Vagina (tissue), 2 donors: ENCODE results near the gene USP2. TPM values are rescaled to one million over a fixed set of nuclear protein-coding genes. Genes with fewer than 3 reads are reported as not detected.

Experiments
- DNase-seq, 2 donors: peaks; one replicate each; pipeline ENCODE4 v3.0.0-alpha.2; 2017; ENCODE audit errors: extremely low spot score in 2 of 2
- H3K27ac ChIP-seq: fragments of 200-600 bp; sonication (generic); one replicate; pipeline ENCODE4 v1.5.1; 2019
- H3K27me3 ChIP-seq: fragments of 200-600 bp; sonication (generic); one replicate; pipeline ENCODE4 v1.5.1; 2019
- H3K36me3 ChIP-seq, 2 donors: fragments of 200-600 bp; sonication (generic); one replicate each; pipeline ENCODE4 v1.5.1; 2017 to 2019
- H3K4me1 ChIP-seq: fragments of 200-600 bp; sonication (generic); one replicate; pipeline ENCODE4 v1.5.1; 2019
- H3K4me3 ChIP-seq, 2 donors: fragments of 200-600 bp; sonication (generic); 1 replicate in 1 of 2; 2 replicates in 1 of 2; pipeline ENCODE4 v1.5.1; 2016 to 2019
- H3K9me3 ChIP-seq: fragments of 200-600 bp; sonication (generic); one replicate; pipeline ENCODE4 v1.5.1; 2019
- CTCF ChIP-seq, 3 experiments: fragments of 450-650 bp in 2 of 3; fragments of 200-600 bp in 1 of 3; sonication (generic) in 1 of 3; IDR thresholded peaks; one replicate each; pipeline ENCODE4 v1.5.1; 2017 to 2019; ENCODE audit warnings: antibody characterized with exemption in 3 of 3, mild to moderate bottlenecking in 2 of 3, moderate library complexity in 2 of 3
- POLR2A ChIP-seq, 2 donors: fragments of 450-650 bp; IDR thresholded peaks; one replicate each; pipeline ENCODE4 v1.6.1; 2017; ENCODE audit warnings: antibody characterized with exemption in 2 of 2, mild to moderate bottlenecking in 2 of 2, moderate library complexity in 2 of 2
- POLR2AphosphoS5 ChIP-seq, 2 donors: sonication (generic); formaldehyde crosslinking; IDR thresholded peaks; one replicate each; pipeline ENCODE4 v1.9.0; 2017; ENCODE audit warnings: antibody characterized with exemption in 2 of 2, mild to moderate bottlenecking in 2 of 2, low read depth in 1 of 2; ENCODE audit not compliant: insufficient read depth in 1 of 2
- intact Hi-C: fragments of 100-400 bp; cut with DNase I; formaldehyde crosslinking; loops from one replicate; pipeline ENCODE4 v1.15.1; 2023
- total RNA-seq: library from RNA; depleted of rRNA; stranded (reverse); fragments of >200 nt; gene quantifications from one replicate; pipeline ENCODE4 v1.2.3, GENCODE V29; 2016

The USP2 gene
- total RNA-seq, 1 donor from 2014 or later, result 2.5 TPM

- peaks cover 68% of the 10 kb centered on the region for H3K4me1 ChIP-seq
- peak overlapping the region; percentile 79 for H3K27ac ChIP-seq
- H3K4me3 ChIP-seq, result no peak overlapping the region
- peak in 1 of 2 donors; percentile 20 for TF ChIP-seq POLR2AphosphoS5 (IDR thresholded peaks at IDR 0.05; ENCODE audit: insufficient read depth in 1 of 2, low read depth in 1 of 2)
- TF ChIP-seq CTCF (IDR thresholded peaks at IDR 0.05), result no peak
- no peaks in the 10 kb centered on the region for H3K27me3 ChIP-seq
- no peaks in the 10 kb centered on the region for H3K9me3 ChIP-seq
- intact Hi-C loops, result no loop called here
- no peak for DNase-seq
- no peaks in the 10 kb centered on the region for H3K36me3 ChIP-seq
These were observed 16.4 kb downstream of the USP2 start for GRCh38 chr11:119365071-119365591.

- Histone ChIP-seq H3K27me3 (no peaks in the 10 kb centered on the region), H3K9me3 (no peaks in the 10 kb centered on the region), H3K36me3 (no peaks in the 10 kb centered on the region), H3K4me1 (peaks cover 57% of the 10 kb centered on the region), H3K27ac (peak overlapping the region; percentile 79), H3K4me3 (peak overlapping the region; percentile 41 to 67)
- intact Hi-C loops, result no loop called here
- TF ChIP-seq POLR2AphosphoS5 (IDR thresholded peaks at IDR 0.05; ENCODE audit: insufficient read depth in 1 of 2, low read depth in 1 of 2) (no peak), POLR2A (IDR thresholded peaks at IDR 0.05) (peak in 1 of 2 donors; percentile 41)
- no peak for DNase-seq
These were observed 17.5 kb downstream of the USP2 start for GRCh38 chr11:119363851-119364590.

- peak overlapping the region; percentile 41 to 67 for H3K4me3 ChIP-seq
- intact Hi-C loops, result no loop called here
- H3K27me3 ChIP-seq, result no peaks in the 10 kb centered on the region
- DNase-seq, result no peak
- peaks cover 50% of the 10 kb centered on the region for H3K4me1 ChIP-seq
- H3K27ac ChIP-seq, result peak overlapping the region; percentile 79
- no peaks in the 10 kb centered on the region for H3K9me3 ChIP-seq
- H3K36me3 ChIP-seq, result no peaks in the 10 kb centered on the region
- no peak for TF ChIP-seq POLR2A (IDR thresholded peaks at IDR 0.05)
- no peak for TF ChIP-seq CTCF (IDR thresholded peaks at IDR 0.05)
- TF ChIP-seq POLR2AphosphoS5 (IDR thresholded peaks at IDR 0.05; ENCODE audit: insufficient read depth in 1 of 2, low read depth in 1 of 2), result no peak
These were observed 18.2 kb downstream of the USP2 start for GRCh38 chr11:119363081-119363850.

- Histone ChIP-seq H3K27ac (peak overlapping the region; percentile 79), H3K27me3 (no peaks in the 10 kb centered on the region), H3K36me3 (no peaks in the 10 kb centered on the region), H3K4me1 (peaks cover 44% of the 10 kb centered on the region), H3K4me3 (peak overlapping the region in 1 of 2 donors; percentile 41), H3K9me3 (no peaks in the 10 kb centered on the region)
- TF ChIP-seq POLR2AphosphoS5 (IDR thresholded peaks at IDR 0.05; ENCODE audit: insufficient read depth in 1 of 2, low read depth in 1 of 2), result no peak
- no peak for TF ChIP-seq CTCF (IDR thresholded peaks at IDR 0.05)
- TF ChIP-seq POLR2A (IDR thresholded peaks at IDR 0.05), result no peak
- DNase-seq, result no peak
- intact Hi-C loops, result no loop called here
These were observed 18.8 kb downstream of the USP2 start for GRCh38 chr11:119362741-119363080.

- no peak for DNase-seq
- Histone ChIP-seq H3K27me3 (no peaks in the 10 kb centered on the region), H3K4me3 (peak overlapping the region in 1 of 2 donors; percentile 41), H3K9me3 (no peaks in the 10 kb centered on the region), H3K36me3 (no peaks in the 10 kb centered on the region), H3K27ac (peak overlapping the region; percentile 79), H3K4me1 (peaks cover 39% of the 10 kb centered on the region)
- intact Hi-C loops, result no loop called here
- no peak for TF ChIP-seq POLR2A (IDR thresholded peaks at IDR 0.05)
- no peak for TF ChIP-seq CTCF (IDR thresholded peaks at IDR 0.05)
- no peak for TF ChIP-seq POLR2AphosphoS5 (IDR thresholded peaks at IDR 0.05; ENCODE audit: insufficient read depth in 1 of 2, low read depth in 1 of 2)
These were observed 19.4 kb downstream of the USP2 start for GRCh38 chr11:119361941-119362725.
